ENCODE data around the gene CEP170. TPM values are rescaled to one million over a fixed set of nuclear protein-coding genes. Genes with fewer than 3 reads are reported as not detected.
"Not testable (repeated sequence)": the region's sequence is repeated elsewhere in the genome, so short reads cannot be mapped to it uniquely, and the experiment has no call there.

Gene CEP170
- total RNA-seq, 1 donor from 2014 or later, result 87.3 TPM

- DNase-seq, result peak; percentile 26
Observed at GRCh38 chr1:243233908-243234307, 21.2 kb downstream of the CEP170 start.

- peak; percentile 27 for DNase-seq
Observed at GRCh38 chr1:243230914-243231313, 24.2 kb downstream of the CEP170 start.

- peak; percentile 38 for DNase-seq
Observed at GRCh38 chr1:243229526-243229925, 25.6 kb downstream of the CEP170 start.

- no peak for DNase-seq
Observed at GRCh38 chr1:243227622-243228021, 27.5 kb downstream of the CEP170 start.

- DNase-seq, result no peak
Observed at GRCh38 chr1:243218059-243218458, 37.0 kb downstream of the CEP170 start.

- no peak for DNase-seq
Observed at GRCh38 chr1:243217349-243217748, 37.7 kb downstream of the CEP170 start.

- DNase-seq, result no peak
Observed at GRCh38 chr1:243216741-243217140, 38.3 kb downstream of the CEP170 start.

- not testable (repeated sequence) for DNase-seq
Observed at GRCh38 chr1:243215276-243215875, 39.7 kb downstream of the CEP170 start.

- no peak for DNase-seq
Observed at GRCh38 chr1:243213045-243213787, 41.9 kb downstream of the CEP170 start.

- not testable (repeated sequence) for DNase-seq
Observed at GRCh38 chr1:243211984-243212383, 43.1 kb downstream of the CEP170 start.

GRCh38 chr1:243205026-243205501 lies 50.0 kb downstream of the CEP170 start:
- not testable (repeated sequence) for DNase-seq

- not testable (repeated sequence) for DNase-seq
Observed at GRCh38 chr1:243204336-243204735, 50.7 kb downstream of the CEP170 start.

GRCh38 chr1:243203196-243203595 lies 51.9 kb downstream of the CEP170 start:
- not testable (repeated sequence) for DNase-seq

GRCh38 chr1:243201316-243201715 lies 53.8 kb downstream of the CEP170 start:
- not testable (repeated sequence) for DNase-seq

GRCh38 chr1:243197524-243197923 lies 57.6 kb downstream of the CEP170 start:
- not testable (repeated sequence) for DNase-seq

- not testable (repeated sequence) for DNase-seq
Observed at GRCh38 chr1:243193330-243193729, 61.8 kb downstream of the CEP170 start.

- DNase-seq, result not testable (repeated sequence)
Observed at GRCh38 chr1:243186201-243186995, 68.7 kb downstream of the CEP170 start.

GRCh38 chr1:243184787-243185186 lies 70.3 kb downstream of the CEP170 start:
- DNase-seq, result not testable (repeated sequence)

GRCh38 chr1:243183661-243184060 lies 71.4 kb downstream of the CEP170 start:
- not testable (repeated sequence) for DNase-seq

- DNase-seq, result not testable (repeated sequence)
Observed at GRCh38 chr1:243183176-243183575, 71.9 kb downstream of the CEP170 start.

GRCh38 chr1:243179720-243180119 lies 75.4 kb downstream of the CEP170 start:
- no peak for DNase-seq

GRCh38 chr1:243177792-243178191 lies 77.3 kb downstream of the CEP170 start:
- DNase-seq, result not testable (repeated sequence)

GRCh38 chr1:243173758-243174369 lies 81.2 kb downstream of the CEP170 start:
- DNase-seq, result peak; percentile 22

Measured in dermis blood vessel endothelial cell (primary cell).